Activated gamma-delta T cell treated with Interleukin-2 at 50 U/mL for 16 hours (primary cell): ENCODE data around the gene ACTR1B.
"Not testable (repeated sequence)": the region's sequence is repeated elsewhere in the genome, so short reads cannot be mapped to it uniquely, and the experiment has no call there.

ENCODE experiments used
- DNase-seq: peaks from one replicate; pipeline ENCODE4 v3.0.0-alpha.2; 2020

ACTR1B gene

DNA sequence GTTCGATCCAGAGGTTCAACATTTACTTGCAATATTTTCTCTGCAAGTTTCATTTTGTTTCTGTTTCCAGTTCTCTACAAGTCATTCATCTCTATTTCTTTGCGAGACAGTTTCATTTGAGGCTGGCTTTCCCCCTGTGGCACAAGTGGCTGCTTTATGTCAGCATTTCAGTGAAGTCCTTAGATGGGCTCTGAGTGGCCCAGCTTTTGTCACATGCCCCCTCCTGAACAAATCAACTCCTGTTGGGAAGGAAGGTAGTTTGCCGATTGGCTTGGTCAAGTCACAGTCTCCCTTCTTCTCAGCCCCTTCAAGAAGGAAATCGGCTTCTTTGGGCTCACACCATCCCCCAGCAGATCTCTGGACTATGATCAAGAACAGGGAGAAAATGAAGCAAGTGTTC lies 55.1 kb downstream of the ACTR1B start:
- DNase-seq, result not testable (repeated sequence)
